Activated T-helper 1 cell treated with anti-CD3 and anti-CD28 coated beads, Interleukin-12 subunit alpha, Interleukin-12 subunit beta, Interleukin-2, Interleukin-4 antibody, amounts not matched to agents 30 ng/mL and 10 ng/mL and 1 ng/mL, durations not matched to agents 14 hours and 24 hours and 36 hours (primary cell): ENCODE measurements around the gene FREM2. TPM values are rescaled to one million over a fixed set of nuclear protein-coding genes. Genes with fewer than 3 reads are reported as not detected.

ENCODE experiments used
- DNase-seq: peaks from one replicate; pipeline ENCODE4 v3.0.0; 2021; ENCODE audit warnings: low spot score
- H3K27ac Mint-ChIP-seq: one replicate; pipeline ENCODE4 v1.8.0; 2021; ENCODE audit warnings: mild to moderate bottlenecking, mixed read lengths
- H3K27me3 Mint-ChIP-seq: one replicate; pipeline ENCODE4 v1.8.0; 2022; ENCODE audit warnings: mild to moderate bottlenecking, moderate library complexity, mixed read lengths; ENCODE audit not compliant: insufficient read depth
- H3K36me3 Mint-ChIP-seq: one replicate; pipeline ENCODE4 v1.8.0; 2021; ENCODE audit warnings: low read depth, mixed read lengths
- H3K4me1 Mint-ChIP-seq: one replicate; pipeline ENCODE4 v1.8.0; 2021; ENCODE audit warnings: low read depth, mixed read lengths
- H3K4me3 Mint-ChIP-seq: one replicate; pipeline ENCODE4 v1.8.0; 2021; ENCODE audit warnings: mild to moderate bottlenecking, moderate library complexity, mixed read lengths
- H3K9me3 Mint-ChIP-seq: one replicate; pipeline ENCODE4 v1.8.0; 2021; ENCODE audit warnings: mixed read lengths
- intact Hi-C: fragments of 100-400 bp; cut with micrococcal nuclease; formaldehyde crosslinking; loops from one replicate; pipeline ENCODE4 v1.15.1; 2024
- total RNA-seq: library from RNA; stranded (reverse); gene quantifications from 2 replicates; pipeline ENCODE4 v1.2.3, GENCODE V29; 2022

FREM2 gene
- total RNA-seq, 1 donor from 2014 or later: 0.05 TPM

DNA sequence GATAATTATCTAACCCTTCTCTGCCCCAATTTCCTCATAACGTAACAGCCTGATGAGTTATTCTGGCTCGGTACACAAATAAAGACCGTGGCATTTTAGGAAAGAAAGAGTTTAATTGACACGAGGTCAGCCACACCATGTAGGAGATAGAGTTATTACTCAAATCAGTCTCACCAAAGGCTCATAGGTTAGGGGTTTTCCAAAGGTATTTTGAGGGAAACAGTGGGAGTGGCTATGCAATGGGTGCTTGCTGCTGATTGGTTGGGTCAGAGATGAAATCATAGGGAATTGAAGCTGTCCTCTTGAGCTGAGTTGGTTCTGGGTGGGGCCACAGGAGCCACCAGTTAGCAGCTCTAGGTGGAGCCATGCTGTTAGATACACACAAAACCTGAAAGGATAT is 137.5 kb downstream of the FREM2 start:
- no peaks in the 10 kb centered on the region for H3K4me1 Mint-ChIP-seq
- DNase-seq: peak; percentile 1
- H3K36me3 Mint-ChIP-seq: no peaks in the 10 kb centered on the region

DNA sequence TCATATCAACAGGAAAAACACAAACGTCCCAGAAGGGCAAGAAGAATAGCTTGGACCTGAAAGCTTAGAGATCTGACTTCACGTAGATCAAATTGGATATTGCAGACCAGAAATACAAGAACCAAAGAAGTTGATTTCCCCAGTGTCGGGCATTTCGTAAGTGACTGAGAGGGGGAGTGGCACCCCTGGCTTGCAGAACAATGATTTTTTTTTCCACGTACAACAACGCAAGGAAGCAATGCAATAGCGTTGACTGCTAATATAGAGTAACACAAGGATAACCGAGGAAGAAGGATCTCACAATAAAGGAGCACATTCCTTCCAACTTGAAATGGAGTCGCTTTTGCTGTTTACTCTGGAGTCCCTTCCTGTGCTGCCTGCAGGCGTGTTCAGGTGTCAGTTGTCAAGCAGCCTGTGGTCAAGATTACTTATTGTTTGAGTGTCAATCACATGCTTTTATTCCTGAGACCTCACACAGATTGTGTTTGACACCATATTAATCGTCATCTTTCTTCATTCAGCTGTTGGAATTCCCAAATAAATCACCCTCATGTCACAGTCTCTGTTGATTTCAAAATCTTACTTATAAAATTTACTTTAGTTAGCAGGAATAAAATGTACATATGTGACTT is 139.4 kb downstream of the FREM2 start:
- no peaks in the 10 kb centered on the region for H3K4me1 Mint-ChIP-seq

More for the DNA sequence above, 137.5 kb downstream of the FREM2 start:
- no peak overlapping the region for H3K27ac Mint-ChIP-seq
- no peaks in the 10 kb centered on the region for H3K9me3 Mint-ChIP-seq
- intact Hi-C loops: no loop called here
- H3K27me3 Mint-ChIP-seq: no peaks in the 10 kb centered on the region
- no peak overlapping the region for H3K4me3 Mint-ChIP-seq

DNA sequence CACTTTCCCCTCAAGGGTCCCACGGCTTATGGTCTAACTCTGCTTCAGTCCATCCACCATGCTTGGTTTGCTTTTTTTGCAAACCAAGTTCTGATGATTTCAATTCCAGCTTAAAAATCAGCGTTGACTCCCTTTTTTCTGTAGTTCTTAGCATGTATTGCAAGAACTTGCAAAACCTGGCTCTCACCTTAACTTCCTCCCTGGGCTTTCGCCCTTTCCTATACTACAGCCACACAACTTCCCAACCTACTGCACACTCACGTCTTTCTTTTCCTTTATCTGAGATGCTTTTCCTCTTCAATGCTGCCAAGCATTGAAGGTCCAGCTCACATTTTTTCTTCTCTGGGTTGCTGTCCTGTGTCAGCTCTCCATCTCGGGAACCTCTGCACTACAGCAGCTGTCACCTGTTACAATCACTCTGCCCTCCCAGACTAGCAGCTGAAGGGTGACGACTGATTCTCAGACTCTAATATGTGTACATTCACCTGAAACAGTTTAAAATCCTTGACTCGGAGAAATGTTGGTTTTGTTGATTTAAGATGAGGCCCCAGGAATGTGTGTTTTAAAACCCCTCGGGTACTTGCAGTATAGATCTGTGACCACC is 143.7 kb downstream of the FREM2 start:
- H3K4me1 Mint-ChIP-seq: no peaks in the 10 kb centered on the region
- H3K36me3 Mint-ChIP-seq: no peaks in the 10 kb centered on the region
- no peaks in the 10 kb centered on the region for H3K27me3 Mint-ChIP-seq
- H3K27ac Mint-ChIP-seq: no peak overlapping the region
- no peak for DNase-seq
- intact Hi-C loops: no loop called here
- H3K4me3 Mint-ChIP-seq: no peak overlapping the region
- H3K9me3 Mint-ChIP-seq: peaks cover 6% of the 10 kb centered on the region

More for the DNA sequence above, 139.4 kb downstream of the FREM2 start:
- intact Hi-C loops: no loop called here
- H3K4me3 Mint-ChIP-seq: no peak overlapping the region
- H3K9me3 Mint-ChIP-seq: no peaks in the 10 kb centered on the region
- DNase-seq: no peak
- H3K27me3 Mint-ChIP-seq: no peaks in the 10 kb centered on the region
- H3K27ac Mint-ChIP-seq: no peak overlapping the region
- no peaks in the 10 kb centered on the region for H3K36me3 Mint-ChIP-seq

DNA sequence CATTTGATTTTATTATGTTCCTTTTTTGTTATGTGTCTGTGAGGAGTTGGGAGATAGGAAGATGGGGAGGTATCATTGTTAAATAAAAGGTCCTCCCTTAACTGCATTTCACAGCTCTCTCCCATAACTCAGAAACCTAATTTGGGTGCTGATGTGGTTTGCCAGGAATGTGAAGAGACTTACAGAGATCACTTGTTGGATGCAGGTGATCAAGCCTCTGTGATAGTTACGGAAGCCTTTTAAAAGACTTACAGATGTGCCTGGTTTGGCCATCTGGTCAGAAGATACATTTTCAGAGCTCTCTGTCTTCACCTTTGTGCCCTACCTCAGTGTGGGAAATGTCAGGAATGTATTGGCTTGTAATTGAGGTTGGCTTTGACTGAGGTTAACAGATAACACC is 157.7 kb downstream of the FREM2 start:
- Mint-ChIP-seq H3K27me3 (no peaks in the 10 kb centered on the region), H3K4me3 (no peak overlapping the region), H3K4me1 (no peaks in the 10 kb centered on the region), H3K9me3 (no peaks in the 10 kb centered on the region), H3K36me3 (no peaks in the 10 kb centered on the region), H3K27ac (no peak overlapping the region)
- DNase-seq: no peak
- intact Hi-C loops: no loop called here

DNA sequence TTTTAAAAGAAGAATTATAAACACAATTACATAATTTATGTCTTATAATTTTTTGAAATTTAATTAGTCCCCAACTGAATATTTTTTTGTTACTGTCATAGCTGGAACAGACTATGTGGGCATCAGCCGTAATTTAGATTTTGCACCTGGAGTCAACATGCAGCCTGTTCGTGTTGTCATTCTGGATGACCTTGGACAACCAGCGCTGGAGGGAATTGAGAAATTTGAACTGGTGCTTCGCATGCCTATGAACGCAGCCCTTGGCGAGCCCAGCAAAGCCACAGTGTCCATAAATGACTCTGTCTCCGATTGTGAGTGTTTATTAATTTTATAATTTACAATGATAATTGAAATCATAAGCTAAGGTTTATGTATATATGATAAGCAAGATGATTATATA is 161.5 kb downstream of the FREM2 start:
- Mint-ChIP-seq H3K4me3 (no peak overlapping the region), H3K27me3 (no peaks in the 10 kb centered on the region), H3K36me3 (no peaks in the 10 kb centered on the region), H3K27ac (no peak overlapping the region), H3K4me1 (no peaks in the 10 kb centered on the region), H3K9me3 (no peaks in the 10 kb centered on the region)
- intact Hi-C loops: no loop called here
- no peak for DNase-seq

DNA sequence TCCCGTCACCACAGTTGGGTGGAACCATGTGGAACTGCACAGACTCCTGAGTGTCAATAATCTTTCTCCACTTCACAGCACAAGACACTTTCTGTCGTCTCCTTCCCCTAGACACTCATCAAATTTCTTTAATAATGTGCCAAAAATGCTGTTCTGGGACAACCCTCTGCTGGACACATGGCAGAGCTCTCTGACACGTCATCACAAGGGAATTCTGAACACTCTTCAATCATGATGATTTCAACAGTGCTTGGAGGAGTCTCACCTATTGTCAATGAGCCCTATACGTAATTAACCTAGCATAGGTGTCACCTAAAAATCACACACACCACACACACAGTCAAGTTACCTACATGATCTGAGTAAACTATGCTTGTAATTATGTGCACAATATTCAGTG is 162.4 kb downstream of the FREM2 start:
- no peak overlapping the region for H3K27ac Mint-ChIP-seq
- H3K27me3 Mint-ChIP-seq: no peaks in the 10 kb centered on the region
- H3K36me3 Mint-ChIP-seq: no peaks in the 10 kb centered on the region
- DNase-seq: no peak
- no peaks in the 10 kb centered on the region for H3K9me3 Mint-ChIP-seq
- H3K4me3 Mint-ChIP-seq: no peak overlapping the region
- no peaks in the 10 kb centered on the region for H3K4me1 Mint-ChIP-seq
- intact Hi-C loops: no loop called here

DNA sequence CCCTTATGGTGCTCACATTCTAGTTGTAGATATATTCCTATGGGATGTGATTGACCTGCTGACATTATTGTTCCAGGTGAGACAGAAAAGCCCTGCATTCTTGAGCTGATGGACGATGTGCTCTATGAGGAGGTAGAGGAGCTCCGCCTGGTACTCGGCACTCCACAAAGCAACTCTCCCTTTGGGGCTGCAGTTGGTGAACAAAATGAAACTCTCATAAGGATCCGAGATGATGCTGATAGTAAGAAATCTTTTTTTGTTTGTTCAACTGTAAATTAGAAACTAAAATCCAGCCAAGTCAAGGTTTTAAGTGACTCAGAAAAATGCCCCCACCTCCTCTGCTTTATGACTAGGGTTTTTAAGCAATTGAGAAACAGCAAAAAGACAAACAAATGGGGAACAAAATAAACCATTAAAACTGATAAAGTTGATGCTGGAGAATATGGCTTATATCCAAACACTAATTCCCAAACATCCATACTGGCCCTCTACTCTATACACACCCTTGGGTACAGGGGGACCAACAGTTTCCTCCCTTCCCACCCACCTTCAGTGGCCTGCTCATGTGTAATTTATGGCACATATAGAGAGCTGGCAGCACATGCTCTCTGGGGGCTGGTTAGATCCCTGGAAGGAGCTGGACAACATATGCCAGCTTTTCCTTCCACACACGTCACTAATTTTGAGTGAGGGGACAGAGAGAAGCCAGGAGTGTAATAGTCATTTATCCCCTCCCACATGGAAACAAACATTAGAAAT is 164.2 kb downstream of the FREM2 start:
- Mint-ChIP-seq H3K27me3 (no peaks in the 10 kb centered on the region), H3K4me1 (no peaks in the 10 kb centered on the region), H3K36me3 (no peaks in the 10 kb centered on the region), H3K27ac (no peak overlapping the region), H3K9me3 (no peaks in the 10 kb centered on the region), H3K4me3 (no peak overlapping the region)
- intact Hi-C loops: no loop called here
- no peak for DNase-seq

DNA sequence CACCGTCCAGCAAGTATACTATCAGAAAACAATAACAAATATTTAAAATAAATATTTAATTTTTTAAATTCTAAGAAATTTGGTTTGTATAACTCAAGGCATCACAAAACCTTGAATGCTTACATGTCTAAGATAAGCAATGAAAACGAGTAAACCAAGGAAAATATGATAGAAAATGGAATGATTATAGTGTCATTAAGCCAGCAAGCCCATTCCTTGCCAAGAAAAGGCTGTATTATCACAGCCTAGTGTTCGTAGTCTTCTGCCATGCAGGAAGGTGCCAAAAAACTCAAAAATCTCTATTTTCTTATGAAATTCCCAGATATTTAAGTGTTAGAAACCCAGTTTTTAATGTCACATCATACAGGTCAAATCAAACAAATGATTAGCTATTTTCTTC is 167.3 kb downstream of the FREM2 start:
- Mint-ChIP-seq H3K27ac (no peak overlapping the region), H3K4me1 (no peaks in the 10 kb centered on the region), H3K36me3 (no peaks in the 10 kb centered on the region), H3K4me3 (no peak overlapping the region), H3K9me3 (no peaks in the 10 kb centered on the region), H3K27me3 (no peaks in the 10 kb centered on the region)
- intact Hi-C loops: no loop called here
- DNase-seq: no peak

DNA sequence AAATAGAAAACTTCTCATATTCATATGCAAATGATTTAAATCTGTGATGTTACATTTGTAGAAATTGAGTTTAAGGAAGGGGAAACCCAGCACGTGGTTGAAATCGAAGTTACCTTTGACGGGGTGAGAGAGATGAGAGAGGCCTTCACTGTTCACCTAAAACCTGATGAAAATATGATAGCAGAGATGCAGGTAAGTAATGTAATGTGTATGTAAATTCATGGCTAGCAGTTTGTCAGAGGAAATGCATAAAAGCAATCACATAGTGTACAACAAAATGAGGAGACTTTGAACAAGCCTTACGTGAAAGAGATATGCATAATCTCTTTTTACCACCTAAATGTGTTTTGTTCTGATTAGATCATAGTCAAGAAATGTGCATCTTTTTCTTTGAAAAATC is 169.2 kb downstream of the FREM2 start:
- Mint-ChIP-seq H3K4me3 (no peak overlapping the region), H3K9me3 (no peaks in the 10 kb centered on the region), H3K4me1 (no peaks in the 10 kb centered on the region), H3K36me3 (no peaks in the 10 kb centered on the region), H3K27ac (no peak overlapping the region), H3K27me3 (no peaks in the 10 kb centered on the region)
- DNase-seq: no peak
- intact Hi-C loops: no loop called here

DNA sequence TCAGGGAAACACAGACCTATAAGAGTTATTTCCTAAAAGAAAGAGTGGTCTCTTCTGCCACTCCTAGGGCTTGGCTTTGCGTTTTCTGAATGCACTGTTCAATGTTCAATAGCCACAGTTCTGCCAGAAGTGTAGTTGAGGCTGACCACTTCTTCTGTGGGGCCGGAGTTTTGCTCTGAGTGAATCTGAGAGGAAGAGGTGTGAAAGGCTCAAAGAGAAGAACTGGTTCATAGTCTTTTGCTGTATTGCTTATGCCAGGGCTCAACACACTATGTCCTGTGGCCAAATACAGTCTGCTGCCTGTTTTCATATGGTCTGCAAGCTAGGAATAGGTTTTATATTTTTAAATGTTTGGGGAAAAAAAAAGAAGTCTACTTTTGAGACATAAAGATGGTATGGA is 175.6 kb downstream of the FREM2 start:
- no peaks in the 10 kb centered on the region for H3K36me3 Mint-ChIP-seq
- intact Hi-C loops: no loop called here
- H3K4me1 Mint-ChIP-seq: no peaks in the 10 kb centered on the region
- no peak overlapping the region for H3K27ac Mint-ChIP-seq
- DNase-seq: no peak
- no peak overlapping the region for H3K4me3 Mint-ChIP-seq
- no peaks in the 10 kb centered on the region for H3K9me3 Mint-ChIP-seq
- no peaks in the 10 kb centered on the region for H3K27me3 Mint-ChIP-seq

DNA sequence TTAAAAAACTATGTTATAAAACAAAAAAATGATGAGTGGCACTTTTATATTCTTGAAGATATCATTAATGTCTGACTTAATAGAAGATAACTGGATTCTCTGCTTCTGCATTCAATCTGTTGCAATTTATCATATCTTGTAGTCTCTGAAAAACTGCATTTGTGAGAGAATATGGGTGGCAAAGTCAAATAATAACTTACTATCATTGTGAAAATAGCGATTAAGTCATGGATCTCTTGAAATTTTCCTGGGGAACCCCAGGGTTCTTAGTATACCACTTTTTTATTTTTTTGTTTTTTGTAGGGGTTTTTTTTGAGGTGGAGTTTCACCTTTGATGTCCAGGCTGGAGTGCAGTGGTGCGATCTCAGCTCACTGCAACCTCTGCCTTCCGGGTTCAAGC is 176.7 kb downstream of the FREM2 start:
- Mint-ChIP-seq H3K27me3 (no peaks in the 10 kb centered on the region), H3K4me3 (no peak overlapping the region), H3K27ac (no peak overlapping the region), H3K4me1 (no peaks in the 10 kb centered on the region), H3K36me3 (no peaks in the 10 kb centered on the region), H3K9me3 (no peaks in the 10 kb centered on the region)
- no peak for DNase-seq
- intact Hi-C loops: no loop called here

DNA sequence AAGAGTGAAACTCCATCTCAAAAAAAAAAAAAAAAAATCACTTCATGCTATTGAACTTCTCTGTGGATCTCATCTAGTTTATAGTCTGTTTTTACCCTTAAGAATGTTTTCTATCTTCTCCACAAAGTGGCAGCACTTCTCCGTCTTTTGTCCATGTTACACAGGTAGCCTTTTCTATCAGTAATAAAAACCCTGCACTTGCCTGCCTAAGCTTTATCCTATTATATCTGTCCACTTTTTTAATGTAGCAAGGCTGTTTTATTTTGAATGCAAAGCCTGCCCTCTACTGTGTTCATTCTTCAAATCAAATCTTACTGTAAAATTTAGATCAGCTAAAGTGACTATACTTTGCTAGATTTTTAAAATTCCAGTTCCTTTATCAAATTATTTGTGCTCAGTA is 179.8 kb downstream of the FREM2 start:
- no peak overlapping the region for H3K27ac Mint-ChIP-seq
- H3K27me3 Mint-ChIP-seq: peaks cover 2% of the 10 kb centered on the region
- no peaks in the 10 kb centered on the region for H3K4me1 Mint-ChIP-seq
- no peak overlapping the region for H3K4me3 Mint-ChIP-seq
- no peak for DNase-seq
- no peaks in the 10 kb centered on the region for H3K9me3 Mint-ChIP-seq
- H3K36me3 Mint-ChIP-seq: no peaks in the 10 kb centered on the region
- intact Hi-C loops: no loop called here

DNA sequence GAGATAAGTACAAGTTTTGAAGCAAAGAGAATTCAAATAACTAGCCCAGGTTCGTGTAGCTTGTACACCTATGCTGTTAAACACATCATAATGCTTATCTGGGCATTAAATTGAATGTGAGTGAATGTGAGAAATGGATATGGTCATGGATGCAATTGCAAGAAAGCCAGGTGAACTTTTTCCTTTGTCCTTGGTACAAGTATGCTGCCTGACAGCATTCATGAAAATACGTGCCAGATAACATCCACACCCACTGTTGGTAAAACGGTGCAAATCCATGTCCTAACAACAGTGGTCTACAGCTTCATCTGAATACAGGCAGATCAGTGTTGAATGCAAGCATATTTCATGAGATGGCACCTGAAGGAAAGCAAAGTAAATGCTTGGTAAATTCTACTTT is 181.5 kb downstream of the FREM2 start:
- no peak for DNase-seq
- H3K4me3 Mint-ChIP-seq: no peak overlapping the region
- no peaks in the 10 kb centered on the region for H3K4me1 Mint-ChIP-seq
- peaks cover 2% of the 10 kb centered on the region for H3K27me3 Mint-ChIP-seq
- no peak overlapping the region for H3K27ac Mint-ChIP-seq
- intact Hi-C loops: no loop called here
- H3K9me3 Mint-ChIP-seq: no peaks in the 10 kb centered on the region
- no peaks in the 10 kb centered on the region for H3K36me3 Mint-ChIP-seq
